Cardiac fibroblast (primary cell): ENCODE measurements around the gene PAK4.

ENCODE experiments used
- DNase-seq, 2 donors: peaks; one replicate each; pipeline versions ENCODE4 v3.0.0 to v3.0.0-alpha.2; 2010; ENCODE audit warnings: low read depth in 2 of 2
- H3K4me3 ChIP-seq, 2 donors: replicated peaks in 1 of 2; 1 replicate in 1 of 2; 2 replicates in 1 of 2; pipeline ENCODE4 v1.5.1; 2011; ENCODE audit warnings: low read depth in 2 of 2, low read length in 2 of 2, mild to moderate bottlenecking in 2 of 2, moderate library complexity in 1 of 2
- CTCF ChIP-seq: IDR thresholded peaks from one replicate; pipeline ENCODE4 v1.5.1; 2011; ENCODE audit warnings: low read depth, mild to moderate bottlenecking, low read length, inconsistent platforms

PAK4 gene

GRCh38 chr19:39103151-39103550, 22.4 kb upstream of the PAK4 start:
- no peak for TF ChIP-seq CTCF
- no peak for DNase-seq
- no peak overlapping the region for H3K4me3 ChIP-seq

- TF ChIP-seq CTCF, result no peak
- H3K4me3 ChIP-seq, result no peak overlapping the region
- DNase-seq, result no peak
Measured at GRCh38 chr19:39104186-39104596, 21.4 kb upstream of the PAK4 start.

- no peak for DNase-seq
- no peak for TF ChIP-seq CTCF
- H3K4me3 ChIP-seq, result no peak overlapping the region
Measured at GRCh38 chr19:39106194-39106593, 19.4 kb upstream of the PAK4 start.

GRCh38 chr19:39109641-39110040, 15.9 kb upstream of the PAK4 start:
- TF ChIP-seq CTCF, result no peak
- DNase-seq, result no peak
- H3K4me3 ChIP-seq, result no peak overlapping the region

GRCh38 chr19:39110263-39110967, 15.2 kb upstream of the PAK4 start:
- H3K4me3 ChIP-seq, result no peak overlapping the region
- TF ChIP-seq CTCF, result peak; percentile 82
- DNase-seq, result peak; percentile 35 to 50

- TF ChIP-seq CTCF, result no peak
- no peak for DNase-seq
- H3K4me3 ChIP-seq, result no peak overlapping the region
Measured at GRCh38 chr19:39111593-39112199, 13.9 kb upstream of the PAK4 start.
